Medulla oblongata (tissue), 1 donor: Measurements from ENCODE around the gene FRA10AC1.
"Not testable (repeated sequence)": the region's sequence is repeated elsewhere in the genome, so short reads cannot be mapped to it uniquely, and the experiment has no call there.

Source experiments
- DNase-seq: peaks from one replicate; pipeline ENCODE4 v3.0.0-alpha.2; 2015; ENCODE audit errors: extremely low spot score

FRA10AC1 gene

GRCh38 chr10:93703066-93703465, 674 bp upstream of the FRA10AC1 start:
- DNase-seq = peak; percentile 57

GRCh38 chr10:93701866-93702209, 554 bp downstream of the FRA10AC1 start:
- no peak for DNase-seq

- no peak for DNase-seq
These were observed 5.2 kb downstream of the FRA10AC1 start for GRCh38 chr10:93697207-93697606.

GRCh38 chr10:93696582-93696981, 5.8 kb downstream of the FRA10AC1 start:
- DNase-seq = not testable (repeated sequence)

GRCh38 chr10:93695740-93696139, 6.7 kb downstream of the FRA10AC1 start:
- no peak for DNase-seq

GRCh38 chr10:93687737-93688136, 14.7 kb downstream of the FRA10AC1 start:
- DNase-seq = no peak

GRCh38 chr10:93680412-93681047, 21.9 kb downstream of the FRA10AC1 start:
- peak; percentile 52 for DNase-seq

GRCh38 chr10:93678805-93679587, 23.4 kb downstream of the FRA10AC1 start:
- DNase-seq = no peak

- no peak for DNase-seq
These were observed 24.0 kb downstream of the FRA10AC1 start for GRCh38 chr10:93678386-93678785.

GRCh38 chr10:93673791-93674190, 28.6 kb downstream of the FRA10AC1 start:
- DNase-seq = no peak

GRCh38 chr10:93672890-93673289, 29.5 kb downstream of the FRA10AC1 start:
- DNase-seq = no peak

- no peak for DNase-seq
These were observed 30.2 kb downstream of the FRA10AC1 start for GRCh38 chr10:93672022-93672678.

GRCh38 chr10:93671042-93671441, 31.4 kb downstream of the FRA10AC1 start:
- DNase-seq = no peak

GRCh38 chr10:93670372-93670771, 32.0 kb downstream of the FRA10AC1 start:
- no peak for DNase-seq

- no peak for DNase-seq
These were observed 34.6 kb downstream of the FRA10AC1 start for GRCh38 chr10:93667795-93668194.

- DNase-seq = no peak
These were observed 36.4 kb downstream of the FRA10AC1 start for GRCh38 chr10:93666030-93666429.

GRCh38 chr10:93657757-93658156, 44.6 kb downstream of the FRA10AC1 start:
- no peak for DNase-seq

GRCh38 chr10:93656155-93656554, 46.2 kb downstream of the FRA10AC1 start:
- no peak for DNase-seq

GRCh38 chr10:93654201-93654600, 48.2 kb downstream of the FRA10AC1 start:
- no peak for DNase-seq

GRCh38 chr10:93652857-93653256, 49.5 kb downstream of the FRA10AC1 start:
- DNase-seq = no peak

- DNase-seq = no peak
These were observed 62.6 kb downstream of the FRA10AC1 start for GRCh38 chr10:93639791-93640190.

GRCh38 chr10:93630625-93631557, 71.5 kb downstream of the FRA10AC1 start:
- no peak for DNase-seq
